HepG2 (cell line): ENCODE results near the gene TMCC2. TPM values are rescaled to one million over a fixed set of nuclear protein-coding genes. Genes with fewer than 3 reads are reported as not detected.
"Not testable (repeated sequence)": the region's sequence is repeated elsewhere in the genome, so short reads cannot be mapped to it uniquely, and the experiment has no call there.

ENCODE experiments used
- ATAC-seq: fragments of 200-7000 bp; cut with Tn5 transposase; 3 replicates; pipeline ENCODE4 v1.9.1; 2020; ENCODE audit warnings: mild to moderate bottlenecking, moderate library complexity
- BruUV-seq: library from RNA; stranded (reverse); fragments of 400-500 nt; replicated peaks from 2 replicates; lab custom pipeline; 2021; lab: Mats Ljungman, UMichigan
- CTCF ChIA-PET: fragments of 300-600 bp; formaldehyde crosslinking; extraction: SDS; loops from one replicate; lab custom pipeline; 2021; ENCODE audit warnings: low total read pairs, inconsistent platforms, low intra/inter-chr PET ratio; lab: Yijun Ruan, JAX
- POLR2A ChIA-PET: fragments of 350-600 bp; sonication (Branson Sonifier 250); formaldehyde crosslinking; loops from one replicate; lab custom pipeline; 2020; ENCODE audit warnings: antibody characterized with exemption, inconsistent platforms; lab: Yijun Ruan, JAX
- DNase-seq: peaks from one replicate; pipeline ENCODE4 v3.0.0-alpha.2; 2015; ENCODE audit warnings: low spot score
- FAIRE-seq: peaks from 3 replicates; lab custom pipeline; 2011; peaks lifted over from hg19 to GRCh38; lab: Jason Lieb, UNC
- H2AFZ ChIP-seq: one replicate; pipeline ENCODE4 v1.6.1; 2011; ENCODE audit warnings: low read length, inconsistent platforms
- H3K27ac ChIP-seq: fragments of 300-600 bp; 3 replicates; pipeline ENCODE4 v1.8.0; 2011; ENCODE audit warnings: mixed run types, mild to moderate bottlenecking, mixed read lengths, low read length, inconsistent platforms; ENCODE audit not compliant: insufficient read depth; ENCODE audit errors: extremely low read length
- H3K27me3 ChIP-seq, 2 experiments: fragments of 200-600 bp in 1 of 2; 2 replicates in 1 of 2; 3 replicates in 1 of 2; pipeline versions ENCODE4 v1.6.0 to v1.8.0; 2011; ENCODE audit warnings: low read length in 2 of 2, mild to moderate bottlenecking in 2 of 2, moderate library complexity in 2 of 2, inconsistent platforms in 1 of 2; ENCODE audit not compliant: insufficient read depth in 2 of 2, control insufficient read depth in 1 of 2
- H3K36me3 ChIP-seq, 2 experiments: fragments of 200-600 bp in 1 of 2; replicated peaks in 1 of 2; 2 replicates in 1 of 2; 3 replicates in 1 of 2; pipeline versions ENCODE4 v1.5.1 to v1.8.0; 2011; ENCODE audit warnings: low read length in 2 of 2, inconsistent platforms in 1 of 2; ENCODE audit not compliant: insufficient read depth in 2 of 2, control insufficient read depth in 1 of 2
- H3K4me1 ChIP-seq: 2 replicates; pipeline ENCODE4 v1.5.1; 2012; ENCODE audit warnings: low read length, inconsistent platforms; ENCODE audit not compliant: insufficient read depth
- H3K4me2 ChIP-seq: 2 replicates; pipeline ENCODE4 v1.6.0; 2011; ENCODE audit warnings: low read depth, low read length, inconsistent platforms
- H3K4me3 ChIP-seq, 3 experiments: fragments of 200-600 bp in 1 of 3; sonication (generic), shearing (Covaris generic) in 1 of 3; replicated peaks in 1 of 3; 2 replicates each; pipeline ENCODE4 v1.5.1; 2011 to 2016; ENCODE audit warnings: low read length in 3 of 3, inconsistent platforms in 2 of 3, low read depth in 2 of 3, mild to moderate bottlenecking in 2 of 3, control low read depth in 1 of 3, mixed read lengths in 1 of 3; ENCODE audit not compliant: insufficient read depth in 1 of 3
- H3K79me2 ChIP-seq: one replicate; pipeline ENCODE4 v1.6.1; 2011; ENCODE audit warnings: low read length, inconsistent platforms; ENCODE audit not compliant: insufficient read depth
- H3K9ac ChIP-seq: 2 replicates; pipeline ENCODE4 v1.6.0; 2011; ENCODE audit warnings: mild to moderate bottlenecking, low read depth, low read length, inconsistent platforms; ENCODE audit not compliant: insufficient read depth
- H3K9me3 ChIP-seq: 2 replicates; pipeline ENCODE4 v1.5.1; 2012; ENCODE audit warnings: mild to moderate bottlenecking, low read length
- H4K20me1 ChIP-seq: 2 replicates; pipeline ENCODE4 v1.6.0; 2011; ENCODE audit warnings: inconsistent platforms, mild to moderate bottlenecking, low read length, moderate library complexity; ENCODE audit not compliant: insufficient read depth
- CAMTA2 ChIP-seq: sonication (generic); formaldehyde crosslinking; IDR thresholded peaks from 2 replicates; pipeline ENCODE4 v1.4.0; 2020; ENCODE audit warnings: mild to moderate bottlenecking, missing genetic modification reagents, borderline replicate concordance
- ISX ChIP-seq: sonication (generic); formaldehyde crosslinking; conservative IDR thresholded peaks from 2 replicates; pipeline ENCODE4 v1.5.0; 2020; ENCODE audit warnings: missing genetic modification reagents
- MAFF ChIP-seq: IDR thresholded peaks from 2 replicates; pipeline ENCODE4 v1.6.1; 2011; ENCODE audit warnings: low read depth, low read length, improper control_type of control experiment
- MYNN ChIP-seq: sonication (generic); formaldehyde crosslinking; IDR thresholded peaks from 2 replicates; pipeline ENCODE4 v1.4.0; 2020; ENCODE audit warnings: mild to moderate bottlenecking, low read depth, missing genetic modification reagents
- SPEN ChIP-seq: sonication (generic); formaldehyde crosslinking; IDR thresholded peaks from 2 replicates; pipeline ENCODE4 v1.5.1; 2020; ENCODE audit warnings: low read depth, mild to moderate bottlenecking, missing genetic modification reagents
- TCF12 ChIP-seq, 2 experiments: fragments of 450-650 bp in 1 of 2; sonication (generic) in 1 of 2; formaldehyde crosslinking in 1 of 2; IDR thresholded peaks; 2 replicates each; pipeline versions ENCODE4 v1.6.1 to v1.8.0; 2017 to 2022; ENCODE audit warnings: antibody characterized with exemption in 1 of 2, mild to moderate bottlenecking in 1 of 2, missing genetic modification reagents in 1 of 2, moderate library complexity in 1 of 2
- ZNF562 ChIP-seq: sonication (generic); formaldehyde crosslinking; IDR thresholded peaks from 2 replicates; pipeline ENCODE4 v1.8.0; 2022; ENCODE audit warnings: missing genetic modification reagents, borderline replicate concordance
- ZNF678 ChIP-seq: sonication (generic); formaldehyde crosslinking; IDR thresholded peaks from 2 replicates; pipeline ENCODE4 v1.4.0; 2020; ENCODE audit warnings: mild to moderate bottlenecking, missing genetic modification reagents
- WGBS: methylation state at CpG from one replicate; pipeline ENCODE4 v1.1.6; 2017; ENCODE audit warnings: low lambda C conversion rate; 5-methylcytosine and 5-hydroxymethylcytosine counted together
- in situ Hi-C: cut with HindIII; loops from 2 replicates; pipeline ENCODE4 v1.10.0; 2017; ENCODE audit warnings: low pct_unique_long_range_greater_than_20kb; ENCODE audit not compliant: extremely low pct_ligation_motif_present
- intact Hi-C: fragments of 100-400 bp; cut with micrococcal nuclease; formaldehyde crosslinking; loops from one replicate; pipeline ENCODE4 v1.10.0; 2022; ENCODE audit not compliant: unreplicated experiment
- polyA plus RNA-seq, 8 experiments: library from polyadenylated mRNA; depleted of rRNA in 3 of 8; stranded (reverse) in 7 of 8; unstranded in 1 of 8; fragments of >200 nt; fragmentation: Illumina TruSeq in 4 of 8; extraction: Trizol in 4 of 8; gene quantifications; 2 replicates each; pipeline versions ENCODE4 v1.2.1 to v1.2.3, GENCODE V29; 2011 to 2016; ENCODE audit warnings: low read depth in 4 of 8, missing spikeins in 1 of 8, mixed read lengths in 1 of 8; ENCODE audit not compliant: insufficient read depth in 1 of 8
- total RNA-seq, 5 experiments: library from RNA; depleted of rRNA; stranded (reverse); fragments of >200 nt; fragmentation: Illumina TruSeq; extraction: Trizol; gene quantifications; 2 replicates each; pipeline ENCODE4 v1.2.3, GENCODE V29; 2016; ENCODE audit warnings: low read depth in 1 of 5

TMCC2 gene
- total and polyA plus RNA-seq, 2 of the 13 experiments (the other 11 are each of a cell fraction or from before 2014, with no cell fraction given), result 0.12 to 0.24 TPM

GRCh38 chr1:205232127-205232820, 4.5 kb downstream of the TMCC2 start (continued):
- no peak for TF ChIP-seq SPEN
- TF ChIP-seq ZNF562 (CRISPR knock-in tag), result no peak

DNA sequence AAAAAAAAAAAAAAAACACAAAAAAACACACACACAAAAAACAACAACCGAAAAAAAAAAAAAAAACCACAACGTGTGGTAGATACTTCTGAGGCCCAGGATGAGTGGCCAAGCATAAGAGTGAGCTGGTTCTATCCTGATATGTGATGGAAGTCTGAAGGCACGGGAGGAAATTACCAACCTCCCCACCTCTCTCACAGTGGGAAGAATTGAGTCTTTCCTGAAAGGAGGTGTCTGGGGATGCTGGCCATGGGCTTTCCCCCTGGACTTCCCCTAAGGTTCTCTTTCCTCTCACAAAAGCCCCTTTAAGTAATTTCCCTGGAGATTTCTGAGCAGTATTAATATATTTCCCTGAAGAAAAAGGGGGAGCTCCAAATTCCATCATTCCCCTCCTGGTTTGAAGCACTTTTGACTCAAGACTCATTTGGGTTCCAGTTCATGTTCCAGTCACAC, 5.2 kb downstream of the TMCC2 start:
- Histone ChIP-seq H3K27ac (no peak overlapping the region), H4K20me1 (no peaks in the 10 kb centered on the region), H3K4me3 (no peak overlapping the region), H3K9ac (no peak overlapping the region), H3K4me1 (peaks cover 18% of the 10 kb centered on the region), H2AFZ (no peak overlapping the region), H3K9me3 (no peaks in the 10 kb centered on the region), H3K4me2 (no peak overlapping the region), H3K79me2 (no peaks in the 10 kb centered on the region), H3K36me3 (no peaks in the 10 kb centered on the region), H3K27me3 (peaks cover 2 to 38% of the 10 kb centered on the region in 2 experiments; a peak in 4 of 5 replicates)
- CTCF ChIA-PET, result no interaction called here
- intact Hi-C loops, result no loop called here
- in situ Hi-C loops, result no loop called here
- ATAC-seq (no peak), DNase-seq (no peak), FAIRE-seq (no peak)
- 1% methylated on average over 3 of the region's 3 CpGs for WGBS
- BruUV-seq, result no TSS peak
- POLR2A ChIA-PET, result no interaction called here
- TF ChIP-seq ZNF678 (CRISPR knock-in tag) (no peak), MAFF (no peak), TCF12 (IDR thresholded peaks at IDR 0.05) (no peak), TCF12 (CRISPR knock-in tag; IDR thresholded peaks at IDR 0.05) (no peak), ISX (CRISPR knock-in tag) (no peak), CAMTA2 (no peak), MYNN (CRISPR knock-in tag) (no peak)

DNA sequence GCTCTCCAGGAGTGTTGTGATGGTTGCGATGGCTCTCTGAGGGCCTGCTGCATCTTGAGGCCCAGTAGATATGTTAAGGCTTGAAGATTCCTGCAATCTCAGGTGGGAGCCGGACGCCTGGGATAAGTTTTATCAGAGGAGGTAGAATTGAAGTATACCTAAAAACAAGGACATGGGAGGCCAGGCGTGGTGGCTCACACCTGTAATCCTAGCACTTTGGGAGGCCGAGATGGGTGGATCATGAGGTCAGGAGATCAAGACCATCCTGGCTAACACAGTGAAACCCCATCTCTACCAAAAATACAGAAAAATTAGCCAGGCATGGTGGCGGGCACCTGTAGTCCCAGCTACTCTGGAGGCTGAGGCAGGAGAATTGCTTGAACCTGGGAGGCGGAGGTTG, 6.2 kb downstream of the TMCC2 start:
- H4K20me1 ChIP-seq, CTCF ChIA-PET: not testable (repeated sequence)

More for the DNA sequence above, 6.2 kb downstream of the TMCC2 start:
- BruUV-seq, H2AFZ ChIP-seq, H3K4me2 ChIP-seq, DNase-seq, H3K4me3 ChIP-seq, H3K9me3 ChIP-seq, H3K79me2 ChIP-seq, FAIRE-seq, POLR2A ChIA-PET, H3K4me1 ChIP-seq, intact Hi-C loops, H3K27ac ChIP-seq, in situ Hi-C loops, H3K36me3 ChIP-seq, ATAC-seq, H3K9ac ChIP-seq: not testable (repeated sequence)
- WGBS, result 50% methylated on average over 7 of the region's 7 CpGs
- peaks cover 2 to 39% of the 10 kb centered on the region in 2 experiments; a peak in 4 of 5 replicates for H3K27me3 ChIP-seq
